Fibroblast of lung (primary cell): ENCODE data around the gene NOL11.

Experiments
- CTCF ChIP-seq, 2 donors: IDR thresholded peaks in 1 of 2; conservative IDR thresholded peaks in 1 of 2; 1 replicate in 1 of 2; 2 replicates in 1 of 2; pipeline ENCODE4 v1.5.1; 2011 to 2012; ENCODE audit warnings: low read length in 2 of 2, control low read depth in 1 of 2, inconsistent platforms in 1 of 2, low read depth in 1 of 2, mild to moderate bottlenecking in 1 of 2
- EZH2 ChIP-seq: IDR thresholded peaks from 2 replicates; pipeline ENCODE4 v1.5.1; 2012; ENCODE audit warnings: low read length, control low read depth, mild to moderate bottlenecking; ENCODE audit errors: missing control alignments

GRCh38 chr17:67717192-67717623, 528 bp upstream of the NOL11 start:
- TF ChIP-seq CTCF (conservative IDR thresholded peaks at IDR 0.05 in 1 of 2, IDR thresholded peaks at IDR 0.05 in 1 of 2; ENCODE audit: low read depth in 1 of 2, low read length in 2 of 2) (no peak), EZH2 (no peak)
